Measurements from ENCODE around the gene NGEF.
"Not testable (repeated sequence)": the region's sequence is repeated elsewhere in the genome, so short reads cannot be mapped to it uniquely, and the experiment has no call there.

The NGEF gene

DNA sequence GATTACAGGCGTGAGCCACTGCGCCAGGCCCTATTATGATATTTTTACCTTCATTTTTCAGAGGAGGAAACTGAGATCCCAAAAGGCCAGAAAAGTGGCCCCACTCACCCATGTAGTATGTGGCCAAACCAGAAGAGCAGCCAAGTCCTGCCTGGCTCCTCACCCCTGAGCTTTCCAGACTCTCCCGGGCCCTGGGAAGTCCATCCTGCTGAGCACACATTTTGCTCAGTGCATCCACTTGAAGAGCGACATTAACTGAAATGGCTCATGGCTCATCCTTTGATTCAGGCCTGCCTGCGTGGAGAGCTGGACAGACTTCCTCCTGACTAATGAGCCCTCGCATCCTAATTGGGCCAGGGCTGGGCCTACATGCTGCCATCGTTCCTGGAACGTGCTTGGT is 9.5 kb upstream of the NGEF start:
- no peak for FAIRE-seq

DNA sequence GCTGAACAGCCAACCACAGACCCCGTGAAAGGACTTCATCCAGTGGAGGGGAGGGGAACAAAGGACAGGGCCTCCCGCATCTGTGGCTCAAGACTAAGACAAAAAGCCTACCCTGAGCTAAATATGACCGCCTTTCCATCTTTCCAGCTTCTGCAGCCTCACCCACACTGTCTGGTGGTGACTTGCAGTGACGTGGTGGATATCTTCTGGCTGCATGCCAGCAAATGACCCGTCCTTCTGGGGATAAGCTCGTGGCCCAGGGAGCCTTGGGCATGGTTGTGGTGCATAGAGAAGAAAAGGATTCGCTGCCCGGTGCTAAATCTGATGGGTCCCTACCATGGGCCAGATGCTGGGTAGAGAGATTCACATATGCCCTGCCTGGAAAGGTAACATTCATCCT is 8.7 kb upstream of the NGEF start:
- FAIRE-seq: no peak

DNA sequence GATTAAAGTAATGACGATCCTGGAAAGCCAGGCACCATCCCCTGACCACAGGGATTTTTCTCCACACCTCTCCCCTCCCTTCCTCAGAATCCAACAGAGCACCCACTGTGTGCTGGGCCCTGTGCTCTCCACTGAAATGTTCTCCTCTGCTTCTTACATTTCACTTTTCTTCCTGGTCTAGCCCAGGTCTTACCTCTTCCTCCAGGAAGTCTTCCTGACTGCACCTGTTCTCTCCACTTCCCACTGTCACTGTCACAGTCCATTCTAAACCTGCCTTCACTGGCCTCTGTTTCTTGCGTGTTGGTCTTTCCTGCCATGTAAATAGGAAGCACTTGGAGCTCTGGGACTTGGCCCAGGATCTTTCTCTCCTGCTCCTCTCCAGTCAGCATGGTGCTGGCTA is 7.4 kb upstream of the NGEF start:
- no peak for FAIRE-seq

DNA sequence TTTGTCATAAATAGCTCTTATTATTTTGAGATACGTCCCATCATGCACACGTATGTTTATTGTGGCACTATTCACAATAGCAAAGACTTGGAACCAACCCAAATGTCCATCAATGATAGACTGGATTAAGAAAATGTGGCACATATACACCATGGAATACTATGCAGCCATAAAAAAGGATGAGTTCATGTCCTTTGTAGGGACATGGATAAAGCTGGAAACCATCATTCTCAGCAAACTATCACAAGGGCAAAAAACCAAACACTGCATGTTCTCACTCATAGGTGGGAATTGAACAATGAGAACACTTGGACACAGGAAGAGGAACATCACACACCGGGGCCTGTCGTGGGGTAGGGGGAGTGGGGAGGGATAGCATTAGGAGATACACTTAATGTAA is 6.6 kb upstream of the NGEF start:
- not testable (repeated sequence) for FAIRE-seq

DNA sequence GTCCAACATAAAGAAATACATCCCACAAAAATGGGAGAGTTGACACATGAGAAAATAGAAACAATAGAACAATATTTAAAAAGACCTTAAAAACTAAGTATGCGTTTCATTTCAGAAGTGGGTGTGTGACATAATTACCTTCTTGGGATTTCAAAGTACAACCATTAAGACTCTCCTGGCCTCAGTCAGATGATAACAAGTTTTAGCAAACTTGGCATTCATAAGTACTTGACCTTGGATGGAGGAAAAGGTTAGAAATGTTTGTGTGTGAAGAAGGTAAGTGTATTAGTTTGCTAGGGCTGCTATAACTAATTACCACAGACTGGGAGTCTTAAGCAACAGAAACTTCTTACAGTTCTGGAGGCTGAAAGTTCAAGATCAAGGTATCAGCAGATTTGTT is 4.9 kb upstream of the NGEF start:
- no peak for FAIRE-seq

DNA sequence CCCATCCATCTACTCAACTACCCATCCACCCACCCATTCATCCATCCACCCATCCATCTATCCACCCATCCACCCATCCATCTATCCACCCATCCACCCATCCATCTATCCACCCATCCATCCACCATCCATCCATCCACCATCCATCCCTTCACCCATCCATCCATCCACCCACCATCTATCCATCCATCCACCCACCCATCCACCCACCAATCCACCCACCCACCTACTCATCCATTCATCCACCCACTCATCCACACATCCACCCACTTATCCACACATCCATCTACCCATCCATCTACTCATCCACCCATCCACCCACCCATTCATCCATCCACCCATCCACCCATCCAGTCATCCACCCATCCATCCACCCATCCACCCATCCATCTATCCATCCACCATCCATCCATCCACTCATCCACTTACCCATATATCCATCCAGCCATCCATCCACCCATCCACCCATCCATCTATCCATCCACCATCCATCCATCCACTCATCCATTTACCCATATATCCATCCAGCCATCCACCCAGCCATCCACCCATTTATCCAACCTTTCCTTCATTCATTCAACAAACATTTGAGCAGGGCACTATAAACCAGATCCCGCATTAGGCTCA is 2.1 kb upstream of the NGEF start:
- FAIRE-seq: no peak

- FAIRE-seq: no peak
These were observed 594 bp upstream of the NGEF start for GRCh38 chr2:233013650-233014049.

DNA sequence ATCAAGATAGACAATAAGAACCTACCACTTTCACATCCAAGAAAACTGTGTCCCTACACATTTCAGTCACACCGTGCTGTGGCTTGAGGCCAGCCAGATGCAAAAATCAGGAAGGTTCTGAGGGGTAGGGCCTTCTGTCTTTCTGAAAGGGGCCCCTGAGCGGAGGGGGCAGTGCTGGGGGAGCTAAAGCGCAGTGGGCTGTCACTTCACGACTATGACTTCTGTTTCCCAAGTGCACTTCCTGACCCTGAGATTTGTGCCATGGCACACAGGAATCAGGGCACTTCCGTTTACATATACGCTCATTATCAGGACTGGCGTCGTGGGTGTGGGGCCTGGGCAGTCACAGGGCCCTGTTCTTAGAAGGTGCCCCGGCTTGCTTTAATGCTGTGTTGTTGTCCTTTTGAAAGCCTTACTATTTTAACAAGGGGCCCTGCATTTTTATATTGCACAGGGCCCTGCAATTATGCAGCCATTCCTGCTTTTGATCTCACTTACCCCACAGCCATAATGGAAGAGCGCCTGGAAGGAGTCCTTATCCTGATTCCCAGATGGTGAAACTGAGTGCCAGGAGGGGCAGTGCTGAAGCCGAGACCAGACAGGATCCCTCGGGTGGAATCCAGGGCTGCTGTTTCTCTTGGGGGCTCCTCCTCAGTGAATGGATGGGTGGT is 620 bp downstream of the NGEF start:
- no peak for FAIRE-seq

- no peak for FAIRE-seq
These were observed 1.3 kb downstream of the NGEF start for GRCh38 chr2:233011702-233012131.

DNA sequence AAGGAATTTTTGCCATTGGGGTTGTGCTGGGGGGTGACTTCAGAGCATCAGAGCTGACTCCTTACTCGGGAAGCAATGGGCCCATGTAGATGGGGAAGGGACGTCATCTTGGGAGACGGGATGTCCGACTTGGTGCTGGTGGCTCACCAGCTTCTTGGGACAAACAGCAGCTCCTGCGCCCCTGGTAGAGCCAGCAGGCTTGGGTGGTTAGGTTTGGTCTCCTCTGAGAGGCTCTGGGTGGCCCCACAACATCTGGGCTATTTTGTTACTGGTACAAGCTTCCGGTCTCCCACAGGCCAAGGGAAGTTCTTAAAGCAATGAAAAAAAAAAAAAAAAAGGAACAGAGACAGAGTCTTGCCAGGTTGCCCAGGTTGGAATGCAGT is 1.8 kb downstream of the NGEF start:
- no peak for FAIRE-seq

DNA sequence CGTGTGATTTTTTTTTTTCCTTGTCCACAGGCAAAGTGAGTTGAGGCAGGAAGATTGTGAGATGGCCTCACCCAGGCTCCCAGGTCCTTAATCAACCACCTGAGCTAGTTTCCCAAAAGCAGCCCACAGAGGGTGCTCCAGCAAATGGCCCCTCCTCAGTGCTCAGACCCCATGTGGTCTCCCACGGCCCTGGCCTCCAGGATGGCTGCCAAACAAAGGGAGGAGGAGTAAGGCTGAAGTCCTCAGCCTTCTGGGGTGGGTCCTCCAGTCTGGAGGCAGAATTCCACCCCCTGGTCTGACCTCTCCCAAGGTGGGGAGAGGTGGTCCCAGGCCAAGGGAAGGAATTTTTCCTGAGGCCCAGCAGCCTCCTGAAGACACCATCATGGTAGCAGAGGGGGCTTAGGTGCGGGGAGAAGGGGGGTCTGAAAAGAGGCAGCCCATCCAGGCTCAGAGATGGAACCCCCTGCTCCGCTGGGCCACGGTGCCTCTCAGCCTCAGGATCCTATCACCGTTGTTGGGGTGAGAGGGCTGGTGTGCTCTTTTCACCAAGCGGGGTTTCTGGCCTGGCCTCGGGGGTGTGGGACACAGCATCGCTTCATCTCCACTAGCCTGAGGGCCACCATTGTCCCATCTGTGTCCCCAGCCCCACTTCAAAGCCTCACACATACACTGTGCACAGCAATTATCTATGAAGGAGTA is 2.3 kb downstream of the NGEF start:
- no peak for FAIRE-seq

GRCh38 chr2:233009661-233010060 is 3.4 kb downstream of the NGEF start:
- no peak for FAIRE-seq

GRCh38 chr2:233007739-233008138 is 5.3 kb downstream of the NGEF start:
- no peak for FAIRE-seq

DNA sequence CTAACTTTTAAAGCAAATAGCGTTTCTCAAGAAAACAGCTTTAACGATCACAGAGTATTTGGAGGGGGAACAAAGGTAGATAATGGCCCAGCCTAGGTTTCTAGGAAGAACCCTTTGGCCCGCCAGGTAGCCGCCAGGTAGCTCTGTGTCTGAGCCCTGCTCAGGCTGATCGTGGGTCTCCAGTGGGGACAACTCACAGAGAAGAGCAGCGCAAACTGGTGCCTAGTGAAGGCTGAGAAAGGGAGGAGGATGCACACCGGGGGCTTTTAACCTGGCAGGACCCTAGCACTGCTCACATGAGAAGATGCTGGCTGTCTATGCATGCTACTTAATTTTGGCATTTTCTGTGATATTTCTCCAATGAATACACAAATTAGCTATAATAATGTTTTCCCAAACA is 5.8 kb downstream of the NGEF start:
- no peak for FAIRE-seq

DNA sequence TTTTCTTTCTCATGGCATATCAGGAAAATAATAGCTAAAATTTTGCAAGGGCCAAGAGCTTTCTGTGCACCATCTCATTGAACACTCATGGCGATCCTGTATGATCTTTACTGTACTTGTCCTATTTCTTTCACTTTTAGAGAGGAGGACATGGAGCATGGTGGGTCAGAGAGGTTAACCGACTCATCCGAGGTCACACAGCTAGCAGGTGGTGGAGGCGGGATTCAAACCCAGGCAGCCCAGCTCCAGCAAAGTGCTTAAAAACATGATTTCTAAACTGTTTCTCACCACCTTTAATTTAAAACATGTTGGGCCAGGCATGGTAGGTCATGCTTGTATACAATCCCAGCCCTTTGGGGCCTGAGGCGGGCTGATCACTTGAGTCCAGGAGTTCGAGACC is 6.4 kb downstream of the NGEF start:
- no peak for FAIRE-seq

DNA sequence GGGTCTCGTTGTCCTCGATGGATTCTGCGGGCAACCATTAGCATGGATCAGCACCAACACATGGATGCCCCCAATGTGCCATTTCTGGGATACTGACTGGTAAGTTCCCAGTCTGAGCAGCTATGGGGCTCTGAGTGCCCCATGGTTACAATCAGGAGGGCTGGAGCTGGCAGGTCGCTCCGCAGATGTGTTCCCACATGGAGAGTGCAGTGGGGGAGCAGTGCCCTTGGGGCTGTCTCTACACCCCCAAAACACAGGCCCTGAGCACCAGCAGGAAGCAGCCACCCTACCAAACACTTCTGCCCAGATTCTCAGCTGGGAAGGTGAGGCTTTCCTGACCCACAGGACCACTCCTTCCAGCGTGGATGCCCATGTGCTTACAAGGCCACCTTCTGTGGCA is 8.0 kb downstream of the NGEF start:
- no peak for FAIRE-seq

DNA sequence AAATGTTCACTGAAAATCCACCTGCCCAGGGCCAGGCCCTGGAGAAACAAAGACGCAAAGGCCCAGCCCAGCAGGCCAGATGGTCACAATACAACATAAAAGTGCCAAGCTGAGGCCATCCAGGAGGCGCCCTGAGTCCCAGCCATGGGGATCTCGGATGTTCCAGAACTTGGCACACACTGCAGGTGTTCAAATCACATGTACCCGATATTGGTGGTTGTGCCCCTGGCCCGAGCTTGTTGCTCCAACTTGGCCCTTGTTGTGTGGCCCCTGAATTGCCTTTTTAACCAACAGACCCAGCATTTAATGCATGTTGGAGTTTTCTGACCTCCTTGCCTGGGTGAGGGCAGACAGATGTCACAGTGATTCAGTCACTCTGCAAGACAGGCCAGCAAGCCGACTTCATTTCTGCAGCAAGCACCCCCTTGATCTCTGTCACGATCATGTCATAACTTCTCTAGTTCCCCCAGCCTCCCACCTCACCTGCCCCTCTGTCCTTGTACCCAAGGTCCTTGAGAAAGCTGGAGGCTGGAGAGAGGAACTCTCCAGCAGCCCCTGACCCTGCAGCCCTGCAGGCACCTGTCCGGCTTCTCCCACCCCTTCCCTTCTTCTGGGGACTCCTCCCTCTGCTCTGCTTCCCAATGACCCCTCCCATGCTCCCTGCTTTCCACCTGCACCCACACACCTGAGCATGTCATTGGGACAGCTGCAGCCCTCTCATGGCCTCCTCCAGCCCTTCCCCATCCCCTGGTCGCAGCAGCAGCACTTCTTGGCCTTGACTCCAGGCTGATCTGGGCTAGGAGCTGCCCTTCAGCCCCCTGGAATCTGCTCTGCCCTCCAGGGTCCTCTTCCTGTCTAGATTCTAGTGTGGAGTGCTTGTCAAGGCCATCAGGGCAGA is 9.1 kb downstream of the NGEF start:
- FAIRE-seq: no peak

- FAIRE-seq: no peak
These were observed 10.0 kb downstream of the NGEF start for GRCh38 chr2:233002829-233003657.

DNA sequence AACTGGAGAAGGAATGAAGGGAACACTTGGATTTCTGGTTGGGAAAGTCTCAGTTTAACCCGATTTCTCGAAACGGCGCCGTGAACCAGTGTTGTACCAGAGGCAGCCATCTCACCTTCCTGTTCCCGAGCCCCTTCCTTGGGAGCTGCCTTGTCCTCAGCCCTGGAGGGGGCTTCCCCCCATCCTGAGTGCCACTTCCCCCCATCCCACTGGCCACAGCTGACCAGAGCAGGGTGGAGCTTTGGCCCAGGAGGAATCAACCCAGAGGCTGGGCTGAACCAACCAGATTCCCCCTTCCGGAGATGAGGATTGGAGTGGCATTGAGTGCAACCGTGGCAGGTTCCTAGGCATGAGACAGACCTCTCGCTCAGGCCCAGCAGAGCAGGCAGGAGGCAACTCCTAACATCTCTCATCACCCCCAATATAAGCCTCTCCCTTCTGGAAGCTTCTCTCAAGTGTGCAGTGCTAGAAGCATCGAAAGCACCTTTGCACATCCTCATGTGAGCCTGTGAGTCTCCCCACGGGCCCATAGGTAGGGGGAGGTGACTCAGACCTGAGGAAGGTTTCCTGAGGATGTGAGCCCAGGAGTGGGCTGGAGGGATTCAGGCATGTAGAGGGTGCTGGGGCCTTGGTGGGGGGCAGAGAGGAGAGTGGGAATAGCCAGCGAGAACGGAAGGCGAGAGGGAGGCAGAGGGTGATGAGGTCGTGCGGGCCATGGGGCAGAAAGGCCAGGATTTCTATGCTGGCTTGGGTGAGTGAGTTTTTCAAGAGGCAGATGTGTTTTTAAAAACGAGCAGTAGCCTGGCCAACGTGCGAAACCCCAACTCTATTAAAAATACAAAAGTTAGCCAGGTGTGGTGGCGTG is 11.9 kb downstream of the NGEF start:
- FAIRE-seq: no peak

DNA sequence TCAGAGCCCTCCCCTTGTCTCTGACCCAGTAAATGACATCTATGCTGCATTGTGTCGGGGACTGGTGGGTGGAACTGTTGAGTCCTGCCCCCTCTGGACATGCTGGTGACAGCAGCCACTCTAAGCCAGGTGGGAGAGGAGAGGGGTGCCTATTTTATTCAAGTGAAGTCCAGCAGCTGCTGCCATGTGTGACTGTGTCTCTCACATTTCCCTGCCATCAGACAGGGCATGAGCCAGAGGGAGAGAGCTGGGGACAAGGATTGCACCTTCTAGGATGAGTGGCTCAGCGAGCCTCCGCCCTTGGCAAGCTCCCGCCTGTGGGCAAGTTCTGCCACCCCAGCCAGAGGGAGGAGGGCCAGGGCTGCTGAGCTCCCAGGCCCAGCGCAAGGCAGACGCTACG is 13.7 kb downstream of the NGEF start:
- no peak for FAIRE-seq

- no peak for FAIRE-seq
These were observed 14.4 kb downstream of the NGEF start for GRCh38 chr2:232998666-232998985.
